Epithelial cell of esophagus (primary cell): ENCODE measurements around the gene GPN3.
"Not testable (repeated sequence)": the region's sequence is repeated elsewhere in the genome, so short reads cannot be mapped to it uniquely, and the experiment has no call there.

Experiments
- DNase-seq: peaks from one replicate; pipeline ENCODE4 v3.0.0; 2010; ENCODE audit warnings: low read depth
- H3K4me3 ChIP-seq: 2 replicates; pipeline ENCODE4 v1.5.1; 2011; ENCODE audit warnings: mild to moderate bottlenecking, low read length, control low read depth
- CTCF ChIP-seq: IDR thresholded peaks from 2 replicates; pipeline ENCODE4 v1.5.1; 2011; ENCODE audit warnings: low read depth, mild to moderate bottlenecking, low read length, control low read depth, inconsistent platforms; ENCODE audit not compliant: insufficient read depth; ENCODE audit errors: missing control alignments

The GPN3 gene

GRCh38 chr12:110421159-110421661 is 46.8 kb downstream of the GPN3 start:
- DNase-seq = no peak
- H3K4me3 ChIP-seq = no peak overlapping the region
- no peak for TF ChIP-seq CTCF

- not testable (repeated sequence) for DNase-seq, H3K4me3 ChIP-seq
Measured at GRCh38 chr12:110420644-110421043, 47.4 kb downstream of the GPN3 start.

- H3K4me3 ChIP-seq, DNase-seq: not testable (repeated sequence)
Measured at GRCh38 chr12:110417113-110417512, 50.9 kb downstream of the GPN3 start.

GRCh38 chr12:110410086-110410485 is 58.0 kb downstream of the GPN3 start:
- H3K4me3 ChIP-seq, DNase-seq: not testable (repeated sequence)

- not testable (repeated sequence) for DNase-seq, H3K4me3 ChIP-seq
Measured at GRCh38 chr12:110405126-110405662, 62.9 kb downstream of the GPN3 start.

GRCh38 chr12:110403976-110404682 is 63.9 kb downstream of the GPN3 start:
- peak; percentile 69 for DNase-seq
- H3K4me3 ChIP-seq = peak overlapping the region; percentile 95
- no peak for TF ChIP-seq CTCF

GRCh38 chr12:110403146-110403975 is 64.7 kb downstream of the GPN3 start, which contains the start of gene ANAPC7:
Gene ANAPC7 (minus strand): TSS chr12:110403708. CDS start chr12:110403627, 81 bp downstream.
- H3K4me3 ChIP-seq = peak within 1 kb of the TSS; percentile 95

More at GRCh38 chr12:110403146-110403975, 64.7 kb downstream of the GPN3 start, which contains the start of gene ANAPC7:
- peak; percentile 94 for DNase-seq
- TF ChIP-seq CTCF = no peak
